Endodermal cell (in vitro differentiated cells): ENCODE results near the gene GYG1. TPM values are rescaled to one million over a fixed set of nuclear protein-coding genes. Genes with fewer than 3 reads are reported as not detected.

Source experiments
- DNase-seq: peaks from one replicate; pipeline ENCODE4 v3.0.0-alpha.2; 2017
- H3K27ac ChIP-seq: 2 replicates; pipeline ENCODE4 v1.5.1; 2013; ENCODE audit warnings: mild to moderate bottlenecking, low read depth, low read length, moderate library complexity
- H3K27me3 ChIP-seq: 2 replicates; pipeline ENCODE4 v1.6.1; 2013; ENCODE audit warnings: mild to moderate bottlenecking, low read length, moderate library complexity; ENCODE audit not compliant: insufficient read depth, control insufficient read depth, poor library complexity, severe bottlenecking
- H3K36me3 ChIP-seq: 2 replicates; pipeline ENCODE4 v1.7.0; 2013; ENCODE audit warnings: mild to moderate bottlenecking, low read length, moderate library complexity; ENCODE audit not compliant: control insufficient read depth, insufficient read depth
- H3K4me1 ChIP-seq: one replicate; pipeline ENCODE4 v1.7.0; 2013; ENCODE audit warnings: low read length; ENCODE audit not compliant: control insufficient read depth, insufficient read depth
- H3K4me3 ChIP-seq: 2 replicates; pipeline ENCODE4 v1.5.1; 2013; ENCODE audit warnings: mild to moderate bottlenecking, low read length, moderate library complexity
- H3K9ac ChIP-seq: 2 replicates; pipeline ENCODE4 v1.6.1; 2013; ENCODE audit warnings: mild to moderate bottlenecking, low read length, moderate library complexity; ENCODE audit not compliant: poor library complexity, severe bottlenecking; ENCODE audit errors: extremely low read depth
- H3K9me3 ChIP-seq: 2 replicates; pipeline ENCODE4 v1.6.1; 2013; ENCODE audit warnings: mild to moderate bottlenecking, low read length, moderate library complexity; ENCODE audit not compliant: control insufficient read depth
- H3K27ac Mint-ChIP-seq: 2 replicates; pipeline ENCODE4 v1.8.0; 2020; ENCODE audit warnings: mixed read lengths
- H3K27me3 Mint-ChIP-seq: 2 replicates; pipeline ENCODE4 v1.8.0; 2021; ENCODE audit warnings: mild to moderate bottlenecking, mixed read lengths; ENCODE audit not compliant: insufficient read depth
- H3K36me3 Mint-ChIP-seq: 2 replicates; pipeline ENCODE4 v1.8.0; 2020; ENCODE audit warnings: low read depth, mixed read lengths
- H3K4me1 Mint-ChIP-seq: 2 replicates; pipeline ENCODE4 v1.8.0; 2020; ENCODE audit warnings: mixed read lengths
- H3K4me3 Mint-ChIP-seq: 2 replicates; pipeline ENCODE4 v1.8.0; 2020; ENCODE audit warnings: mild to moderate bottlenecking, moderate library complexity, mixed read lengths
- H3K9me3 Mint-ChIP-seq: 2 replicates; pipeline ENCODE4 v1.8.0; 2020; ENCODE audit warnings: mild to moderate bottlenecking, mixed read lengths
- CTCF ChIP-seq: fragments of 200-600 bp; sonication (generic); conservative IDR thresholded peaks from 2 replicates; pipeline ENCODE4 v1.5.0; 2021; ENCODE audit warnings: antibody characterized with exemption, mild to moderate bottlenecking
- WGBS, 2 experiments: methylation state at CpG; one replicate each; pipeline versions ENCODE4 v1.1.5 to v1.1.7; 2013; ENCODE audit warnings: missing lambda C conversion rate in 2 of 2, mixed read lengths in 1 of 2; ENCODE audit not compliant: insufficient coverage in 1 of 2, insufficient read length in 1 of 2; 5-methylcytosine and 5-hydroxymethylcytosine counted together
- total RNA-seq, 2 donors: library from RNA; stranded (reverse); fragmentation: NEBNext Ultra II Directional in 1 of 2; extraction: Animal tissue kit (Norgen Biotek cat#: 25700) in 1 of 2; gene quantifications; 2 replicates in 1 of 2; 3 replicates in 1 of 2; pipeline ENCODE4 v1.2.1, GENCODE V29; 2021

Gene GYG1
- total RNA-seq, 2 donors from 2014 or later = 22.2 to 30.6 TPM

GRCh38 chr3:149067883-149068282, 76.5 kb downstream of the GYG1 start:
- H3K9me3 Mint-ChIP-seq = no peaks in the 10 kb centered on the region
- H3K4me3 Mint-ChIP-seq = no peak overlapping the region
- H3K27ac Mint-ChIP-seq = no peak overlapping the region
- 95 to 100% methylated on average over 5 to 8 of the region's 8 CpGs for WGBS, 2 experiments
- Histone ChIP-seq H3K27me3 (no peaks in the 10 kb centered on the region), H3K9me3 (no peaks in the 10 kb centered on the region), H3K4me3 (no peak overlapping the region), H3K9ac (no peak overlapping the region), H3K4me1 (no peaks in the 10 kb centered on the region), H3K36me3 (peaks cover 95% of the 10 kb centered on the region), H3K27ac (no peak overlapping the region)
- DNase-seq = no peak
- no peaks in the 10 kb centered on the region for H3K27me3 Mint-ChIP-seq
- no peak for TF ChIP-seq CTCF
- peaks cover 68% of the 10 kb centered on the region for H3K36me3 Mint-ChIP-seq
- no peaks in the 10 kb centered on the region for H3K4me1 Mint-ChIP-seq

Other genes starting within 250 kb of the GYG1 start
- under 1 TPM in 1 of 2 donors, not detected in 1; 0.51 TPM for gene CPB1, start 163.7 kb upstream of the GYG1 start, total RNA-seq
- not detected for gene CPA3, start 126.2 kb upstream of the GYG1 start, total RNA-seq
- 10 to 100 TPM; 61.2 to 75.7 TPM for gene HLTF, start 95.0 kb downstream of the GYG1 start, total RNA-seq
- 10 to 100 TPM; 26.0 to 28.7 TPM for gene HPS3, start 138.1 kb downstream of the GYG1 start, total RNA-seq
- gene CP, start 230.3 kb downstream of the GYG1 start, total RNA-seq = under 1 TPM; 0.53 to 0.86 TPM